ENCODE data around the gene PIH1D1. TPM values are rescaled to one million over a fixed set of nuclear protein-coding genes. Genes with fewer than 3 reads are reported as not detected.
"Not testable (repeated sequence)": the region's sequence is repeated elsewhere in the genome, so short reads cannot be mapped to it uniquely, and the experiment has no call there.

PIH1D1 gene
- total RNA-seq, 2 donors from 2014 or later, result 92.9 to 184 TPM

DNA sequence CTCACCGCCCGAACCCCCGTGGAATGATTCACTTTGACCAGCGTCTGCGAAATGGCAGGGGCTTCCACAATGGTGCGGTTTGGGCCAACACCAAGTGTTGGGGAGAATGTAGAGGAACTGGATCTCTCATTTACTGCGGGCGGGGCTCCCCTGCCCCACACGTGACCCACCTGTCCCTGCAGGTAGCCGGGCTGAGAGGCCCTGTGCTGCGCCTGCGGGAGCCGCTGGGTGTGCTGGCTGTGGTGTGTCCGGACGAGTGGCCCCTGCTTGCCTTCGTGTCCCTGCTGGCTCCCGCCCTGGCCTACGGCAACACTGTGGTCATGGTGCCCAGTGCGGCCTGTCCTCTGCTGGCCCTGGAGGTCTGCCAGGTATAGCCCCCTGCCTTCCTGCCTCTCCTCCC is 16.6 kb upstream of the PIH1D1 start:
- Mint-ChIP-seq H3K36me3 (peaks cover 0 to 6% of the 10 kb centered on the region in 2 donors), H3K9me3 (no peaks in the 10 kb centered on the region), H3K27ac (peak overlapping the region in 1 of 2 donors; percentile 81)
- DNase-seq (ENCODE audit: low spot score in 2 of 2) (no peak), ATAC-seq (no peak)

DNA sequence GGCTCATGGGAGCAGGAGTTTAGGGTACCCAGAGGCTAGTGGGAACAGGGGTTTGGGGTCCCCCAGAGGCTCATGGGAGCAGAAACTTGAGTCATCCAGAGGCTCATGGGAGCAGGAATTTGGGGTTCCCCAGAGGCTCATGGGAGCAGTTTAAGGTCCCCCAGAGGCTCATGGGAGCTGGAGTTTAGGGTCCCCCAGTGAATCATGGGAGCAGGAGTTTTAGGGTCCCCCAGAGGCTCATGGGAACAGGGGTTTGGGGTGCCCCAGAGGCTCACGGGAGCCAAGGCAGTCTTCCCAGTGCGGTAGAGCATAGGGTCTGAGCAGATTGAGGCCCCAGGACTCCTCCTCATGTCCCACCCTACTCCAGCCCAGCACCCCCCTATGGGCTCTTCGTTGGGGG is 13.8 kb upstream of the PIH1D1 start:
- peak overlapping the region; percentile 46 to 86 for H3K27ac Mint-ChIP-seq
- ATAC-seq, result no peak
- H3K36me3 Mint-ChIP-seq, result peaks cover 0 to 6% of the 10 kb centered on the region in 2 donors
- no peak for DNase-seq (ENCODE audit: low spot score in 2 of 2)
- H3K9me3 Mint-ChIP-seq, result no peaks in the 10 kb centered on the region

DNA sequence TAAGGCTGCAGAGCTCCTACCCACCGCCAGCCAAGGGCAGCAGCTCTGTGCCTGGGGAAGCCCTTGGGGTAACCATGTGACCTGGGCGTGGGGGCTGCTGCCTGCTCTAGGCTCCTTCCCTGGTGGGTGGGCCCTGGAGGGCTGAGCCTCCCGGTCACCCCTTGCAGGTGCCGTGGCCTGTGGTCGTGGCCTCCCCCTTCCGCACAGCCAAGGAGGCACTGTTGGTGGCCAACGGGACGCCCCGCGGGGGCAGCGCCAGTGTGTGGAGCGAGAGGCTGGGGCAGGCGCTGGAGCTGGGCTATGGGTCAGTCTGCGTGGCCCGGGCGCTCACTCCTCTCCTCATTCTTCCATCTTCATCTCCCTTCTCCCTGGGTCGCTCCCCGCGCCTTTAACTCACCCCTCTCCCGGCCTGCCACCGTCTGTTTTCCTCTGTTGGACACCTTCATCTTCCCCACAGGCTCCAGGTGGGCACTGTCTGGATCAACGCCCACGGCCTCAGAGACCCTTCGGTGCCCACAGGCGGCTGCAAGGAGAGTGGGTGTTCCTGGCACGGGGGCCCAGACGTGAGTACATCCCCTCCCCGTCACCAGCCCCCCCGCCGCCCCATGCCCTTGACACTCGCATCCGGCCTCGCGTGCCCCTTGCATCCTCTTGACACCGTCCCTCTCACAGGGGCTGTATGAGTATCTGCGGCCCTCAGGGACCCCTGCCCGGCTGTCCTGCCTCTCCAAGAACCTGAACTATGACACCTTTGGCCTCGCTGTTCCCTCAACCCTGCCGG is 12.5 kb upstream of the PIH1D1 start:
- DNase-seq (ENCODE audit: low spot score in 2 of 2) (no peak), ATAC-seq (no peak)
- H3K9me3 Mint-ChIP-seq, result no peaks in the 10 kb centered on the region
- peaks cover 0 to 6% of the 10 kb centered on the region in 2 donors for H3K36me3 Mint-ChIP-seq
- H3K27ac Mint-ChIP-seq, result peak overlapping the region in 1 of 2 donors; percentile 46

DNA sequence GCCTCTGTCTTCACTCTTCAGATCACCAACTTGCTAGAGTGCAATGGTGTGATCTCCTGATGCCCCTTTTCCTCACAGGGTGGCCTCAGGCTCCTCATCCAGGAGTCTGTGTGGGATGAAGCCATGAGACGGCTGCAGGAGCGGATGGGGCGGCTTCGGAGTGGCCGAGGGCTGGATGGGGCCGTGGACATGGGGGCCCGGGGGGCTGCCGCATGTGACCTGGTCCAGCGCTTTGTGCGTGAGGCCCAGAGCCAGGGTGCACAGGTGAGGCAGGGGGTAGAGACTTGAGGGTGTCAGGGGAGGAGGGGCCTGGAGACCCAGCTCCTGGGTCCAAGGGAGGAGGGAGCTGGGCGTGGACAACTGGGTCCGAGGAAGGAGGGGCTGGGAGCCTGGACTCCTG is 10.9 kb upstream of the PIH1D1 start:
- Mint-ChIP-seq H3K27ac (no peak overlapping the region), H3K36me3 (no peaks in the 10 kb centered on the region), H3K9me3 (no peaks in the 10 kb centered on the region)
- DNase-seq (ENCODE audit: low spot score in 2 of 2), result no peak
- no peak for ATAC-seq

DNA sequence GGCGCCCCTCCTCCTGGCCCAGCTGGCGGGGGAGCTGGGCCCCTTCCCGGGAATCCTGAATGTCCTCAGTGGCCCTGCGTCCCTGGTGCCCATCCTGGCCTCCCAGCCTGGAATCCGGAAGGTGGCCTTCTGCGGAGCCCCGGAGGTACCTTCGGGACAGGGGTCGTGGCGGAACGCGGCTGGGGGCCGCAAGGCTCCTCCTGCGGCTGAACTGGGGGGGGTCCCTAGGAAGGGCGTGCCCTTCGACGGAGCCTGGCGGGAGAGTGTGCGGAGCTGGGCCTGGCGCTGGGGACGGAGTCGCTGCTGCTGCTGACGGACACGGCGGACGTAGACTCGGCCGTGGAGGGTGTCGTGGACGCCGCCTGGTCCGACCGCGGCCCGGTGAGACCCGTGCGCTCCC is 10.0 kb upstream of the PIH1D1 start:
- DNase-seq (ENCODE audit: low spot score in 2 of 2) (no peak), ATAC-seq (no peak)
- Mint-ChIP-seq H3K27ac (no peak overlapping the region), H3K9me3 (no peaks in the 10 kb centered on the region), H3K36me3 (no peaks in the 10 kb centered on the region)

DNA sequence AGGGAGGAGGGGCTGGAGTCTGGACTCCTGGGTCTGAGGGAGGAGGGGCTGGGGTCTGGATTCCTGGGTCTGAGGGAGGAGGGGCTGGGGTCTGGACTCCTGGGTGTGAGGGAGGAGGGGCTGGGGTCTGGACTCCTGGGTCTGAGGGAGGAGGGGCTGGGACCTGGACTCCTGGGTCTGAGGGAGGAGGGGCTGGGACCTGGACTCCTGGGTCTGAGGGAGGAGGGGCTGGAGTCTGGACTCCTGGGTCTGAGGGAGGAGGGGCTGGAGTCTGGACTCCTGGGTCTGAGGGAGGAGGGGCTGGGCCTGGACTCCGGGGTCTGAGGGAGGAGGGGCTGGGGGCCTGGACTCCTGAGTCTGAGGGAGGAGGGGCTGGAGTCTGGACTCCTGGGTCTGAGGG is 9.5 kb upstream of the PIH1D1 start:
- not testable (repeated sequence) for H3K27ac Mint-ChIP-seq; DNase-seq (ENCODE audit: low spot score in 2 of 2); ATAC-seq; H3K9me3 Mint-ChIP-seq; H3K36me3 Mint-ChIP-seq

DNA sequence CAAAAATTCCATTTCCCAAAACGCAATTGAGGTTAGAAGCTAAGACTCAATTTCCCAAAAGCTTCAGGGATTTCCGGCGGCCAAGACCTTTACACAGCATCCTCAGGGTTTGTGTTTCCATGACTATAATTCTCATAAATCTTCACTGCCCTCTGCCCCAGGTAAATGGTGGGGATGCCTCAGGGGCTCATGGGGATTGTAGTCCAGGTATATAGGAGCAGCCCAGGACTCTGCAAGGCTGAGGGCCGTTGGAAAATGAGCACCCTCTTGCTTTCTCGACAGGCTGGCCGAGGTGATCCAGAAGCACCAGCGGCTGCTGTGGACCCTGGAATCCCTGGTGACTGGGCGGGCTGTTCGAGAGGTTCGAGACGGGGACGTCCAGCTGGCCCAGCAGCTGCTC is 7.8 kb upstream of the PIH1D1 start:
- DNase-seq (ENCODE audit: low spot score in 2 of 2) (no peak), ATAC-seq (no peak)

DNA sequence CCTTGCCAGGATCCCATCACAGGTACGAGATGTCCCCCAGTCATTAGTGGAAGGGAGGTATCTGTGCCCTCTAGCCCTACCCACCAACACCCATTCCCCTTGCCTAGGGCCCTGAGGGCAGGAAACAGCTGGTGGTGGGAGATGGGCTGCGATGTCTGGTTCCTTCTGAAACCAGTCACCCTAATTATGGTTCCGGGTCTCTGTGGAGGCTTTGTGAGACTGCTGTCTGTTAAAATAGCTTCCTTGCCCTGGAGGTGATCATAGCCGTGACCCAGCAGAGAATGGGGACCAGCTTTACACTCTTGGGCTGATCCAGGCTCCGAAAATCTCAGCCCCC is 6.9 kb upstream of the PIH1D1 start:
- no peak for ATAC-seq
- Mint-ChIP-seq H3K9me3 (no peaks in the 10 kb centered on the region), H3K36me3 (peaks cover 0 to 13% of the 10 kb centered on the region in 2 donors), H3K27ac (no peak overlapping the region)
- no peak for DNase-seq (ENCODE audit: low spot score in 2 of 2)

More for the DNA sequence above, 7.8 kb upstream of the PIH1D1 start:
- H3K27ac Mint-ChIP-seq, result no peak overlapping the region
- H3K9me3 Mint-ChIP-seq, result no peaks in the 10 kb centered on the region
- peaks cover 0 to 6% of the 10 kb centered on the region in 2 donors for H3K36me3 Mint-ChIP-seq

DNA sequence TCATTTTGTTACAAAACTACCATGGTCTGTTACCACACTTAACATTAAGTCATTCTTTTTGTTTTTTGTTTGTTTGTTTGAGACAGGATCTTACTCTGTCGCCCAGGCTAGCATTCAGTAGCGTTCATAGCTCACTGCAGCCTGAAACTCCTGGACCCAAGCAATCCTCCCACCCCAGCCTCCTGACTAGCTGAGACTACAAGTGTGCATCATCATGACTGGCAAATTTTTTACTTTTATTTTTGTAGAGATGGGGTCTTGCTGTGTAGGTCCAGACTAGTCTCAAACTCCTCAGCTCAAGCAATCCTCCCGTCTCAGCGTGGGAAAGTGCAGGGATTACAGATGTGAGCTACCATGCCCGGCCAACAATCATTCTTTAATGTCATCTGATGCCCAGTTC is 4.7 kb upstream of the PIH1D1 start:
- ATAC-seq, result no peak
- Mint-ChIP-seq H3K36me3 (peaks cover 5 to 18% of the 10 kb centered on the region in 2 donors), H3K9me3 (no peaks in the 10 kb centered on the region), H3K27ac (no peak overlapping the region)
- DNase-seq (ENCODE audit: low spot score in 2 of 2), result no peak

DNA sequence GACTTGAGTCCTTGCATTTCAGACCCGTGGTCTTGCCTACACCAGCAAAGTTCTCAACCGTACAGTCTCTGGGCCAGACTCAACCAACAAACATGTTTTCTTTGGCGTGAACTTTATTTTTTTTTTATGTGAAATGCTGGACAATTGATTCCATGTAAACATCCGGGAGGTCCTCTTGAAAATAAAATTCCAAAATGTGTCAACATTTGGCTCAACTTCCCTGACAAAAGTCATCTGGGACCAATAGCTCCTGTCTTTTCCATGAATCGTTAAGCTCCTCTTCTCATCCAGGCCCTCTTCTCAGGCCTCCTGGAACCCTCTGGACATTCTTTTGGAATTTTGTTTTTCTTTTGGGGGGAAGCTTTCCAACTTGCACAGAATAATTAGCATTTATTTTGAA is 4.2 kb upstream of the PIH1D1 start:
- H3K27ac Mint-ChIP-seq, result peak overlapping the region in 1 of 2 donors; percentile 46

DNA sequence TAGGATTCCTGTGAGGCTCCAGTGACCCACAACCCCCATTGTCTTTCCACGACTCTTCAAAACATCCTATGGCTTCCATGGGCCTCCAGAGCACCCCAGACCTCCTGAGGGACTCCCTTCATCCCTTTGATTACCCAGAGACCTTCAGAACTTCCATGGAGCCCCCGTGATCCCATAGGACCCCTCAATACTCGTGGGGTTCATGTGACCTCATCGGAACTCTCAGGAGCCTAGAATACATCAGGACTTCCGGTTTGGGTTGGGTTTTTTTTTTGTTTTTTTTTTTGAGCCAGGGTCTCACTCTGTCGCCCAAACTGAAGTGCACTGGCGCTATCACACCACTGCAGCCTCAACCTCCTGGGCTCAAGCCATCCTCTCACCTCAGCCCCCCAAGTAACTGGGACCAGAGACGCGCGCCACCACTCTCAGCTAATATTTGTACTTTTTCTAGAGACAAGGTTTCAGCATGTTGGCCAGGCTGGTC is 2.2 kb upstream of the PIH1D1 start:
- ATAC-seq, result peak in 1 of 2 donors; percentile 2
- no peak for DNase-seq (ENCODE audit: low spot score in 2 of 2)
- peak overlapping the region; percentile 99 to 100 for H3K27ac Mint-ChIP-seq

More for the DNA sequence above, 4.2 kb upstream of the PIH1D1 start:
- H3K36me3 Mint-ChIP-seq, result peaks cover 8 to 22% of the 10 kb centered on the region in 2 donors
- ATAC-seq (no peak), DNase-seq (ENCODE audit: low spot score in 2 of 2) (no peak)
- no peaks in the 10 kb centered on the region for H3K9me3 Mint-ChIP-seq

DNA sequence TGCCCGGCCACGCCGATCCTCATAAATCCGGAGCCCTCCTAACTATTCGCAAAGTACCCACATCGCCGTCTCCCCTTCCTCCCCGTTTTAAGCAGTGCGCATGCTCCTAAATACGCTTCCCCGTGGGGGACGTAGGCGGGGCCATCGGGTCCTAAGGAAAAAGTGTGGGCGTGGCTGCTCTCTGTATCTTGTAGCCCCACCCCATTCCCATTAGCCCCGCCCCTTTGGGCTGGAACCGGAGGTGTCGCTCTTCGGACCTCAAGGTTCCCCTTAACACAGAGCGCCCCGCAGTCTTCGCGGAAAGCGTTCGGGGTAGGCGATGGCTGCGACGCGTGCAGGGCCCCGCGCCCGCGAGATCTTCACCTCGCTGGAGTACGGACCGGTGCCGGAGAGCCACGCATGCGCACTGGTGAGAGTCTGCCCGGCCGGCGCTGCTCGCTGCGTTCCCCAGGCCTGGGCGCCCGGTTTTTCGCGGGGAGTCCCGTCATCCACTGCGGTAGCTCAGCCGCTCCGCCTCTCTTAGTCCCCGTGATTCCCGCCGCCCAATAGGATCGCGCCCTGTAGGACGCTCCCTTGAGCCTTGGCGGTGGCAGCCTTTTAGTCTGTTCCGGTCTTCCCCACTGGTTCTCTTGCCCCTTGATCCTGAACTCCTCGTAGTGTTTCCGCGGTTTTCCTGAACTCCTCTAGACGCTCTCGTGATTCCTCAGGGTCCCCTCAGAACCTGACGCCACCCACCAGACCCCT is 1.6 kb upstream of the PIH1D1 start, which contains the start of gene ALDH16A1:
ALDH16A1 (plus strand) TSS at position 213 of the 744 bp plus-strand sequence; CDS start at position 320, 107 bp downstream.
- H3K9me3 Mint-ChIP-seq, result no peaks in the 10 kb centered on the region
- peak; percentile 91 to 93 for ATAC-seq
- H3K36me3 Mint-ChIP-seq, result peaks cover 11 to 47% of the 10 kb centered on the region in 2 donors
- DNase-seq (ENCODE audit: low spot score in 2 of 2), result peak; percentile 97 to 100
- peak within 1 kb of the TSS; percentile 99 to 100 for H3K27ac Mint-ChIP-seq

More for the DNA sequence above, 2.2 kb upstream of the PIH1D1 start:
- Mint-ChIP-seq H3K36me3 (peaks cover 11 to 41% of the 10 kb centered on the region in 2 donors), H3K9me3 (no peaks in the 10 kb centered on the region)

DNA sequence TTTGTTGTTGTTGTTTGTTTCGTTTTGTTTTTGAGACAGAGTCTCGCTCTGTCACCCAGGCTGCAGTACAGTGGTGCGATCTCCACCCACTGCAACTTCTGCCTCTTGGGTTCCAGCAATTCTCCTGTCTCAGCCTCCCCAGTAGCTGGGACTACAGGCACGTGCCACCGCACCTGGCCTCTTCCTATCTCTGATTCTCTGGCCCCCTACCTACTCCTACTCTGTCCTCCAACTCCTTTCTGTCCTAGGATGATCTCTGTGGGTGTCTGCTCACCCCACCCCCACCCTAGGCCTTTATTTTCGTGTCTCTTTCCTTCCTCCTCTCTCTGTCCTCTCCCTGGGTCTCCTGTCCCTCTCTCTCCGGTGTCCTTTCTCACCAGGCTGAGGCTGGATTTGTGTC is 1.2 kb downstream of the PIH1D1 start:
- no peaks in the 10 kb centered on the region for H3K9me3 Mint-ChIP-seq
- ATAC-seq, result no peak
- DNase-seq (ENCODE audit: low spot score in 2 of 2), result no peak
- H3K27ac Mint-ChIP-seq, result peak overlapping the region; percentile 99
- peaks cover 11 to 48% of the 10 kb centered on the region in 2 donors for H3K36me3 Mint-ChIP-seq

DNA sequence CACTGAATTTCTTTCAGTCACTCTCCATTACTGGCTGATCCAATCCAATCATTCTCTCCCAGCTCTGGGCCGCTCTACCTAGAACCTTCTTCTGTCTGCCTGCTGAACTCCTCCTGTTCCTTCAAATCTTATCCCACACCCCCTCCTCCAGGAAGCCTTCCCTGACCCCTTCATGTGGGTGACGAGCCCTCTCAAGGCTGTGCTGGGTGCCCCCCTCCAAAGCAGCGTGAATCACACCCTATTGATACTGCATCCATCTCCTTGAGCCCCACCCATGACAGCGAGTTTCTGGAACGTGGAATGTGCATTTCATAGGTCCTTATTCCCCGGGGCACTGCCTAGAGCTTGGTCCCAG is 3.2 kb downstream of the PIH1D1 start:
- DNase-seq (ENCODE audit: low spot score in 2 of 2) (no peak), ATAC-seq (no peak)
- H3K9me3 Mint-ChIP-seq, result no peaks in the 10 kb centered on the region
- peaks cover 11 to 41% of the 10 kb centered on the region in 2 donors for H3K36me3 Mint-ChIP-seq
- peak overlapping the region; percentile 17 to 47 for H3K27ac Mint-ChIP-seq

DNA sequence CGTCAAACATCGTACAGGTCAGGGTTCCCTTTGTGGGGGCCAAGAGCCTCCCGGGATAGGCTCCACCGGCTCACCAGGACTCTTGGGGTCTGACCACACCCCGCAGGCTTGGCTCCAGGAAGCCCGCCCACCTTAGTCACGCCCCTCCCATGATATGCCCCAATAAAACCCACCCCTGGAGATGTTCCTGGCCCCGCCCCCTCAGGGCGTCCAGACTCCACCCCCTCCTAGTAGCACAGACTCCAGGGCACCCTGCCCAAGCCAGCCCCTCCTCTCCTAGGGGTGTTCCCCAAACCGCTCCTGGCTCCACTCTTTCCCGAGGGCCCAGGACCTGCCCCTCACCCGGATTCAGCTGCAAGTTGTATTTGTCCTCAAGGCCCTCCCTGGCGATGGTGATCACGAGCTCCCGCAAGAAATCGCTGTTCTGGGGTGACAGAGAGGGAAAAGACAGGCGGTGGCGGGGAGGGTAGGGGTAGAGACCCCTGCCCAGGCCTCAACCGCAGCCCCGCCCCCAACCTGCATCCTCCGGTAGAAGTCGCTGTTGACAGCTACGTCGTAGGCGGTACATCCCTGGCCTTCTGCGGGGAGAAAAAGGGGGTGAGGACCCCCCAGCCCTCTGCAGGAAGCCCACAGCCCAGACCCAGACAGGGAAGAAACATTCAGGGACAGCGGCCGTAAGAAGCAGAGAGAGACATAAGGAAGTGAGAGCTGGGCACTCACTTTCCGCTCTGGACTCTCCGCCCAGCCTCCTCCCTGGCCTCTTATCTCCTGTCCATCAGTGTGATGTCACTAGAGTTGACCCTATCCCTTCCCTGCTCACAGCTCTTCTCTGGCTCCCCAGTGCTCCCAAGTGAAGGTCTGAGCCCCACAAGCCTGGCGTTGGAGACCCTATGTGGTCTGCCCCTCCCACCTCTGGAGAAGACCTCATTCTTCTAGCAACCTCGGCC is 3.9 kb downstream of the PIH1D1 start:
- Mint-ChIP-seq H3K9me3 (no peaks in the 10 kb centered on the region), H3K36me3 (peaks cover 11 to 41% of the 10 kb centered on the region in 2 donors), H3K27ac (peak overlapping the region in 1 of 2 donors; percentile 47)
- ATAC-seq (no peak), DNase-seq (ENCODE audit: low spot score in 2 of 2) (no peak)

DNA sequence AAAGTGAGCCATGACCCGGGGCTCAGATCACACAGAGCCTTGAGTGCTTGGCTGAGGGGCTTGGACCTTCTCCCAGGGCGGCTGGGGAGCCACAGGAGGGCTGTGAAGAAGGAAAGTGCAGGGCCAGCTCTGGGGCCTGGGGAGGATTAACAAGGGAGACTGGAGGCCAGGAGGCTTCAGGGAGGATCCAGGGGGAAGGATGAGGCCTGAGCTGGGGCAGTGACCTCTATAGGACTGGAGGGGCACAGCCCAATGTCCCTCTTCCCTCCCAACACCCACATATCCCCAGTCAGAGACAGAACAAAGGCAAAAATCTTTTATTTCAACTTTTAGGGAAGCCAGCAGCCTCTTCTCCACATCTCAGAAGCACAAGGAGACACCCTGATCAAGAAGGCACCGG is 5.6 kb downstream of the PIH1D1 start:
- DNase-seq (ENCODE audit: low spot score in 2 of 2), result no peak
- Mint-ChIP-seq H3K36me3 (peaks cover 5 to 34% of the 10 kb centered on the region in 2 donors), H3K9me3 (no peaks in the 10 kb centered on the region), H3K27ac (no peak overlapping the region)
- no peak for ATAC-seq

Measured in activated naive CD4-positive, alpha-beta T cell treated with anti-CD3 and anti-CD28 coated beads, Interleukin-2, amount 50 U/mL, for 72 hours (primary cell).